ENCODE data around the gene KATNBL1.

The KATNBL1 gene

GRCh38 chr15:34243226-34243625 is 33.3 kb upstream of the KATNBL1 start:
- DNase-seq (ENCODE audit: low read depth) = peak; percentile 21
- TF ChIP-seq CTCF (IDR thresholded peaks at IDR 0.05; ENCODE audit: low read length, missing control alignments) = no peak
- no peak overlapping the region for H3K4me3 ChIP-seq (replicated peaks; ENCODE audit: low read depth, low read length)

DNA sequence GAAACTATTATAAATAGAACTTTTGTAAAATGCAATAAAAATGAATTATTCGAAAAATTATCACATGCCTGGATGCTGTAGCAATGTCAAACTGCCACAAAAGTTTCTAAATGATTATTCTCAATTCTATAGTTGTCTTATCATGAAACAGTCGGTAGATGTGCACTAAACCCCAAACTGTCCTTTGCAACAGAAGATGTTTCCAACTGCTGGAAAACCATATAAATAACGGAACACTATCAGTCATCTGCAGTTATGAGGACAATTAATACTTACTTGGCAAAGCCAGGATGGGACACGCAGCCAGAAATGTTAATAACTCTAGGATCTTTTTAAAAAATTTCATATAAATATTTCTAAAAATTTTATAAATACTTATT is 32.4 kb upstream of the KATNBL1 start:
- no peak overlapping the region for H3K4me3 ChIP-seq (replicated peaks; ENCODE audit: low read depth, low read length)
- DNase-seq (ENCODE audit: low read depth) = no peak
- TF ChIP-seq CTCF (IDR thresholded peaks at IDR 0.05; ENCODE audit: low read length, missing control alignments) = no peak

GRCh38 chr15:34241376-34242330 is 31.8 kb upstream of the KATNBL1 start:
- H3K4me3 ChIP-seq (replicated peaks; ENCODE audit: low read depth, low read length) = no peak overlapping the region
- DNase-seq (ENCODE audit: low read depth) = peak; percentile 70
- TF ChIP-seq CTCF (IDR thresholded peaks at IDR 0.05; ENCODE audit: low read length, missing control alignments) = peak; percentile 88

- TF ChIP-seq CTCF (IDR thresholded peaks at IDR 0.05; ENCODE audit: low read length, missing control alignments) = no peak
Observed at GRCh38 chr15:34240537-34240936, 30.6 kb upstream of the KATNBL1 start.

GRCh38 chr15:34239151-34239808 is 29.4 kb upstream of the KATNBL1 start:
- H3K4me3 ChIP-seq (replicated peaks; ENCODE audit: low read depth, low read length) = peak overlapping the region; percentile 36

More at GRCh38 chr15:34240537-34240936, 30.6 kb upstream of the KATNBL1 start:
- DNase-seq (ENCODE audit: low read depth) = no peak
- no peak overlapping the region for H3K4me3 ChIP-seq (replicated peaks; ENCODE audit: low read depth, low read length)

GRCh38 chr15:34233614-34234013 is 23.7 kb upstream of the KATNBL1 start:
- no peak overlapping the region for H3K4me3 ChIP-seq (replicated peaks; ENCODE audit: low read depth, low read length)
- DNase-seq (ENCODE audit: low read depth) = no peak
- TF ChIP-seq CTCF (IDR thresholded peaks at IDR 0.05; ENCODE audit: low read length, missing control alignments) = no peak

More at GRCh38 chr15:34239151-34239808, 29.4 kb upstream of the KATNBL1 start:
- TF ChIP-seq CTCF (IDR thresholded peaks at IDR 0.05; ENCODE audit: low read length, missing control alignments) = no peak
- DNase-seq (ENCODE audit: low read depth) = peak; percentile 79
